Fibroblast of lung (primary cell): ENCODE measurements around the gene TSSC4. TPM values are rescaled to one million over a fixed set of nuclear protein-coding genes. Genes with fewer than 3 reads are reported as not detected.

Experiments used
- DNase-seq, 2 donors: peaks; one replicate each; pipeline versions ENCODE4 v3.0.0 to v3.0.0-alpha.2; 2010; ENCODE audit warnings: low read depth in 2 of 2
- H2AFZ ChIP-seq: 2 replicates; pipeline ENCODE4 v1.5.1; 2012; ENCODE audit warnings: low read length, control low read depth, inconsistent platforms
- H3K27ac ChIP-seq: 2 replicates; pipeline ENCODE4 v1.5.1; 2011; ENCODE audit warnings: low read length, control low read depth; ENCODE audit not compliant: insufficient read depth
- H3K27me3 ChIP-seq: 2 replicates; pipeline ENCODE4 v1.5.1; 2011; ENCODE audit warnings: mild to moderate bottlenecking, low read length; ENCODE audit not compliant: control insufficient read depth, insufficient read depth
- H3K36me3 ChIP-seq: 2 replicates; pipeline ENCODE4 v1.5.1; 2011; ENCODE audit warnings: low read length; ENCODE audit not compliant: control insufficient read depth, insufficient read depth
- H3K4me1 ChIP-seq: 2 replicates; pipeline ENCODE4 v1.5.1; 2011; ENCODE audit warnings: low read length; ENCODE audit not compliant: control insufficient read depth, insufficient read depth; ENCODE audit errors: extremely low read depth
- H3K4me2 ChIP-seq: 2 replicates; pipeline ENCODE4 v1.5.1; 2011; ENCODE audit warnings: low read length, control low read depth; ENCODE audit not compliant: insufficient read depth; ENCODE audit errors: extremely low read depth
- H3K4me3 ChIP-seq, 4 experiments: fragments of 200-600 bp in 1 of 4; sonication (generic) in 1 of 4; replicated peaks in 1 of 4; 2 replicates each; pipeline ENCODE4 v1.5.1; 2011 to 2016; ENCODE audit warnings: low read length in 4 of 4, low read depth in 3 of 4, mild to moderate bottlenecking in 3 of 4, control low read depth in 2 of 4, inconsistent platforms in 1 of 4, mixed read lengths in 1 of 4; ENCODE audit not compliant: insufficient read depth in 1 of 4; ENCODE audit errors: control extremely low read depth in 1 of 4
- H3K79me2 ChIP-seq: 2 replicates; pipeline ENCODE4 v1.5.1; 2012; ENCODE audit warnings: mild to moderate bottlenecking, low read length, inconsistent platforms; ENCODE audit not compliant: control insufficient read depth, insufficient read depth
- H3K9ac ChIP-seq: 2 replicates; pipeline ENCODE4 v1.5.1; 2011; ENCODE audit warnings: mild to moderate bottlenecking, low read length, control low read depth; ENCODE audit not compliant: insufficient read depth
- H3K9me3 ChIP-seq: 2 replicates; pipeline ENCODE4 v1.5.1; 2012; ENCODE audit warnings: low read depth, low read length; ENCODE audit not compliant: control insufficient read depth, insufficient read depth
- H4K20me1 ChIP-seq: 2 replicates; pipeline ENCODE4 v1.5.1; 2011; ENCODE audit warnings: low read length; ENCODE audit not compliant: control insufficient read depth, insufficient read depth; ENCODE audit errors: extremely low read depth
- CTCF ChIP-seq, 2 donors: IDR thresholded peaks in 1 of 2; conservative IDR thresholded peaks in 1 of 2; 1 replicate in 1 of 2; 2 replicates in 1 of 2; pipeline ENCODE4 v1.5.1; 2011 to 2012; ENCODE audit warnings: low read length in 2 of 2, control low read depth in 1 of 2, inconsistent platforms in 1 of 2, low read depth in 1 of 2, mild to moderate bottlenecking in 1 of 2
- EZH2 ChIP-seq: IDR thresholded peaks from 2 replicates; pipeline ENCODE4 v1.5.1; 2012; ENCODE audit warnings: low read length, control low read depth, mild to moderate bottlenecking; ENCODE audit errors: missing control alignments
- polyA plus RNA-seq, 2 donors: library from polyadenylated mRNA; depleted of rRNA in 1 of 2; stranded (reverse) in 1 of 2; unstranded in 1 of 2; fragments of >200 nt; gene quantifications; 2 replicates each; pipeline ENCODE4 v1.2.1, GENCODE V29; 2011 to 2012; ENCODE audit warnings: missing spikeins in 1 of 2
- total RNA-seq: library from RNA; depleted of rRNA; stranded (reverse); fragments of >200 nt; gene quantifications from 2 replicates; pipeline ENCODE4 v1.2.1, GENCODE V29; 2014

Gene TSSC4
- total and polyA plus RNA-seq, 2 donors (not counting 1 experiment from before 2014, with no cell fraction given) = 8.8 to 48.7 TPM

- Histone ChIP-seq H3K4me3 (no peak overlapping the region), H3K27ac (no peak overlapping the region), H3K79me2 (peaks cover 37% of the 10 kb centered on the region), H2AFZ (no peak overlapping the region), H3K9me3 (no peaks in the 10 kb centered on the region), H3K27me3 (peaks cover 2% of the 10 kb centered on the region), H3K9ac (no peak overlapping the region), H3K4me2 (no peak overlapping the region), H3K36me3 (peaks cover 4% of the 10 kb centered on the region), H3K4me1 (peaks cover 14% of the 10 kb centered on the region), H4K20me1 (peaks cover 4% of the 10 kb centered on the region)
- TF ChIP-seq CTCF (conservative IDR thresholded peaks at IDR 0.05 in 1 of 2, IDR thresholded peaks at IDR 0.05 in 1 of 2; ENCODE audit: low read depth in 1 of 2, low read length in 2 of 2) = no peak
- DNase-seq = no peak
Observed at GRCh38 chr11:2375964-2376551, 24.5 kb upstream of the TSSC4 start.

GRCh38 chr11:2376751-2377451 lies 23.6 kb upstream of the TSSC4 start, which contains the start of gene CD81:
TSS of gene CD81 (plus strand) at chr11:2377310. CDS start at chr11:2377550, 240 bp downstream.
- peaks cover 19% of the 10 kb centered on the region for H3K4me1 ChIP-seq
- H3K4me2 ChIP-seq = peak within 1 kb of the TSS; percentile 85
- H4K20me1 ChIP-seq = peaks cover 5% of the 10 kb centered on the region
- peak within 1 kb of the TSS; percentile 77 to 98 (median 96) for H3K4me3 ChIP-seq
- peaks cover 46% of the 10 kb centered on the region for H3K79me2 ChIP-seq
- H3K36me3 ChIP-seq = peaks cover 4% of the 10 kb centered on the region
- no peaks in the 10 kb centered on the region for H3K9me3 ChIP-seq
- no peak for TF ChIP-seq CTCF (conservative IDR thresholded peaks at IDR 0.05 in 1 of 2, IDR thresholded peaks at IDR 0.05 in 1 of 2; ENCODE audit: low read depth in 1 of 2, low read length in 2 of 2)
- TF ChIP-seq EZH2 = no peak
- H2AFZ ChIP-seq = no peak within 1 kb of the TSS
- peak within 1 kb of the TSS; percentile 93 for H3K27ac ChIP-seq
- peaks cover 2% of the 10 kb centered on the region for H3K27me3 ChIP-seq
- H3K9ac ChIP-seq = peak within 1 kb of the TSS; percentile 84
- DNase-seq = peak in 1 of 2 donors; percentile 48

- Histone ChIP-seq H2AFZ (no peak overlapping the region), H3K9me3 (no peaks in the 10 kb centered on the region), H3K9ac (peak overlapping the region; percentile 84), H3K27me3 (peaks cover 2% of the 10 kb centered on the region), H3K27ac (peak overlapping the region; percentile 93), H3K4me2 (peak overlapping the region; percentile 85), H3K4me3 (peak overlapping the region; percentile 77 to 98 (median 96)), H3K4me1 (peaks cover 28% of the 10 kb centered on the region), H4K20me1 (peaks cover 5% of the 10 kb centered on the region), H3K79me2 (peaks cover 54% of the 10 kb centered on the region), H3K36me3 (peaks cover 7% of the 10 kb centered on the region)
- peak; percentile 45 to 54 for DNase-seq
- TF ChIP-seq EZH2 (no peak), CTCF (conservative IDR thresholded peaks at IDR 0.05 in 1 of 2, IDR thresholded peaks at IDR 0.05 in 1 of 2; ENCODE audit: low read depth in 1 of 2, low read length in 2 of 2) (no peak)
Observed at GRCh38 chr11:2377511-2378443, 22.8 kb upstream of the TSSC4 start.
